Esophagus squamous epithelium (tissue), 5 donors: Measurements from ENCODE around the gene MFSD11. TPM values are rescaled to one million over a fixed set of nuclear protein-coding genes. Genes with fewer than 3 reads are reported as not detected.
"Not testable (repeated sequence)": the region's sequence is repeated elsewhere in the genome, so short reads cannot be mapped to it uniquely, and the experiment has no call there.

ENCODE experiments used
- DNase-seq: peaks from one replicate; lab custom pipeline; 2025; lab: John Stamatoyannopoulos, UW
- H3K27ac ChIP-seq, 4 donors: fragments of 200-600 bp; sonication (generic); one replicate each; pipeline ENCODE4 v1.5.1; 2016 to 2019; ENCODE audit warnings: mild to moderate bottlenecking in 1 of 4
- H3K27me3 ChIP-seq, 4 donors: fragments of 200-600 bp; sonication (generic); 1 replicate in 3 of 4; 2 replicates in 1 of 4; pipeline versions ENCODE4 v1.5.1 to v1.6.0; 2017 to 2021; ENCODE audit warnings: antibody characterized with exemption in 1 of 4
- H3K36me3 ChIP-seq, 3 donors: fragments of 200-600 bp; sonication (generic); one replicate each; pipeline ENCODE4 v1.5.1; 2016 to 2019
- H3K4me1 ChIP-seq, 3 donors: fragments of 200-600 bp; sonication (generic); one replicate each; pipeline ENCODE4 v1.5.1; 2017 to 2019
- H3K4me3 ChIP-seq, 4 donors: fragments of 200-600 bp; sonication (generic); 1 replicate in 3 of 4; 2 replicates in 1 of 4; pipeline ENCODE4 v1.5.1; 2016 to 2019; ENCODE audit warnings: mild to moderate bottlenecking in 2 of 4, moderate library complexity in 1 of 4
- H3K9me3 ChIP-seq, 3 donors: fragments of 200-600 bp; sonication (generic); one replicate each; pipeline ENCODE4 v1.5.1; 2016 to 2019
- CTCF ChIP-seq, 6 experiments: fragments of 450-650 bp in 4 of 6; fragments of 200-600 bp in 2 of 6; sonication (generic) in 2 of 6; IDR thresholded peaks; one replicate each; pipeline ENCODE4 v1.5.1; 2016 to 2019; ENCODE audit warnings: antibody characterized with exemption in 6 of 6, mild to moderate bottlenecking in 4 of 6, moderate library complexity in 4 of 6
- POLR2A ChIP-seq, 4 donors: fragments of 450-650 bp; IDR thresholded peaks; one replicate each; pipeline ENCODE4 v1.6.1; 2017; ENCODE audit warnings: antibody characterized with exemption in 4 of 4, mild to moderate bottlenecking in 4 of 4, moderate library complexity in 3 of 4
- WGBS, 2 donors: methylation state at CpG; one replicate each; pipeline ENCODE4 v1.1.5; 2018; 5-methylcytosine and 5-hydroxymethylcytosine counted together
- intact Hi-C: fragments of 100-400 bp; cut with DNase I; formaldehyde crosslinking; loops from one replicate; pipeline ENCODE4 v1.15.0; 2022
- total RNA-seq, 4 donors: library from RNA; depleted of rRNA; stranded (reverse); fragments of >200 nt; gene quantifications; one replicate each; pipeline ENCODE4 v1.1.0, GENCODE V29; 2016
- donor health status: DM: yes; HTN: yes; CAD: no.

MFSD11 gene
- total RNA-seq, 4 donors from 2014 or later, result 24.2 to 31.0 (median 28.1) TPM

- Histone ChIP-seq H3K27ac (no peak overlapping the region), H3K27me3 (no peaks in the 10 kb centered on the region), H3K36me3 (peaks cover 0 to 86% (median 12%) of the 10 kb centered on the region in 3 donors), H3K9me3 (no peaks in the 10 kb centered on the region), H3K4me1 (peaks cover 0 to 13% (median 5%) of the 10 kb centered on the region in 3 donors), H3K4me3 (no peak overlapping the region)
- DNase-seq, result no peak
- no peak for TF ChIP-seq POLR2A (IDR thresholded peaks at IDR 0.05)
- no peak for TF ChIP-seq CTCF (IDR thresholded peaks at IDR 0.05)
- WGBS, 2 donors, result 95 to 100% methylated on average over 2 of the region's 2 CpGs
- intact Hi-C loops, result no loop called here
Observed at GRCh38 chr17:76744747-76745146, 6.8 kb downstream of the MFSD11 start.

GRCh38 chr17:76745785-76746184 lies 7.9 kb downstream of the MFSD11 start:
- H3K27me3 ChIP-seq, H3K9me3 ChIP-seq, DNase-seq, H3K4me3 ChIP-seq, H3K27ac ChIP-seq, intact Hi-C loops, H3K4me1 ChIP-seq: not testable (repeated sequence)
- H3K36me3 ChIP-seq, result peaks cover 0 to 93% (median 12%) of the 10 kb centered on the region in 3 donors
- 84 to 88% methylated on average over 4 to 5 of the region's 6 CpGs for WGBS, 2 donors

- Histone ChIP-seq H3K4me3 (no peak overlapping the region), H3K36me3 (peaks cover 0 to 83% (median 12%) of the 10 kb centered on the region in 3 donors), H3K9me3 (no peaks in the 10 kb centered on the region), H3K27ac (no peak overlapping the region), H3K27me3 (no peaks in the 10 kb centered on the region), H3K4me1 (peaks cover 0 to 6% (median 0%) of the 10 kb centered on the region in 3 donors)
- intact Hi-C loops, result no loop called here
- WGBS, 2 donors, result 71 to 73% methylated on average over 7 to 9 of the region's 9 CpGs
- no peak for DNase-seq
- TF ChIP-seq CTCF (IDR thresholded peaks at IDR 0.05) (no peak), POLR2A (IDR thresholded peaks at IDR 0.05) (no peak)
Observed at GRCh38 chr17:76747716-76748363, 9.9 kb downstream of the MFSD11 start.

- Histone ChIP-seq H3K9me3 (no peaks in the 10 kb centered on the region), H3K27ac (no peak overlapping the region), H3K4me3 (no peak overlapping the region), H3K27me3 (no peaks in the 10 kb centered on the region), H3K36me3 (peaks cover 0 to 75% (median 11%) of the 10 kb centered on the region in 3 donors), H3K4me1 (peaks cover 0 to 14% (median 0%) of the 10 kb centered on the region in 3 donors)
- intact Hi-C loops, result no loop called here
- TF ChIP-seq POLR2A (IDR thresholded peaks at IDR 0.05) (no peak), CTCF (IDR thresholded peaks at IDR 0.05) (no peak)
- 96 to 100% methylated on average over 1 of the region's 1 CpG for WGBS, 2 donors
- DNase-seq, result no peak
Observed at GRCh38 chr17:76748657-76749056, 10.7 kb downstream of the MFSD11 start.

GRCh38 chr17:76751416-76751993 lies 13.6 kb downstream of the MFSD11 start:
- TF ChIP-seq CTCF (IDR thresholded peaks at IDR 0.05), result no peak
- TF ChIP-seq POLR2A (IDR thresholded peaks at IDR 0.05), result no peak
- DNase-seq, result no peak
- no peak overlapping the region for H3K4me3 ChIP-seq
- H3K9me3 ChIP-seq, result no peaks in the 10 kb centered on the region
- peaks cover 0 to 69% (median 6%) of the 10 kb centered on the region in 3 donors for H3K36me3 ChIP-seq
- no peaks in the 10 kb centered on the region for H3K27me3 ChIP-seq
- H3K4me1 ChIP-seq, result peaks cover 0 to 25% (median 6%) of the 10 kb centered on the region in 3 donors
- WGBS, 2 donors, result 88 to 90% methylated on average over 3 of the region's 3 CpGs
- peak overlapping the region in 2 of 4 donors; percentile 39 to 71 for H3K27ac ChIP-seq
- intact Hi-C loops, result no loop called here
